DMS79 (cell line): Measurements from ENCODE around the gene KATNAL1.

Source experiments
- DNase-seq: peaks from one replicate; lab custom pipeline; 2025; lab: John Stamatoyannopoulos, UW

KATNAL1 gene

GRCh38 chr13:30307194-30307970 lies at the start of gene KATNAL1:
Gene KATNAL1 (minus strand): TSS chr13:30307551. CDS start chr13:30283777, 23,774 bp downstream.
- DNase-seq = peak; percentile 65

GRCh38 chr13:30355839-30356238 lies 48.5 kb upstream of the KATNAL1 start:
- DNase-seq = no peak

- DNase-seq = no peak
These were observed 48.0 kb upstream of the KATNAL1 start for GRCh38 chr13:30355384-30355699.

GRCh38 chr13:30354493-30355383 lies 47.4 kb upstream of the KATNAL1 start:
- DNase-seq = no peak

- no peak for DNase-seq
These were observed 46.3 kb upstream of the KATNAL1 start for GRCh38 chr13:30353471-30354215.

- no peak for DNase-seq
These were observed 45.7 kb upstream of the KATNAL1 start for GRCh38 chr13:30353060-30353459.

- no peak for DNase-seq
These were observed 44.8 kb upstream of the KATNAL1 start for GRCh38 chr13:30352121-30352520.

GRCh38 chr13:30346789-30347167 lies 39.4 kb upstream of the KATNAL1 start:
- DNase-seq = no peak

- no peak for DNase-seq
These were observed 38.9 kb upstream of the KATNAL1 start for GRCh38 chr13:30346153-30346788.

GRCh38 chr13:30345426-30346100 lies 38.2 kb upstream of the KATNAL1 start:
- no peak for DNase-seq

- peak; percentile 42 for DNase-seq
These were observed 34.6 kb upstream of the KATNAL1 start for GRCh38 chr13:30341815-30342570.

GRCh38 chr13:30340331-30341250 lies 33.2 kb upstream of the KATNAL1 start:
- no peak for DNase-seq

GRCh38 chr13:30339738-30340330 lies 32.5 kb upstream of the KATNAL1 start:
- DNase-seq = no peak

- no peak for DNase-seq
These were observed 31.6 kb upstream of the KATNAL1 start for GRCh38 chr13:30338952-30339351.

- DNase-seq = no peak
These were observed 31.0 kb upstream of the KATNAL1 start for GRCh38 chr13:30338331-30338851.

- no peak for DNase-seq
These were observed 29.8 kb upstream of the KATNAL1 start for GRCh38 chr13:30337061-30337610.

GRCh38 chr13:30334663-30335386 lies 27.5 kb upstream of the KATNAL1 start:
- no peak for DNase-seq

- no peak for DNase-seq
These were observed 26.3 kb upstream of the KATNAL1 start for GRCh38 chr13:30333616-30334015.
